HG03139 (cell line): ENCODE data around the gene NSFL1C.

Source experiments
- ATAC-seq: cut with Tn5 transposase; IDR thresholded peaks from one replicate; pipeline ENCODE4 v1.9.1; 2021; ENCODE audit not compliant: unreplicated experiment

Gene NSFL1C

DNA sequence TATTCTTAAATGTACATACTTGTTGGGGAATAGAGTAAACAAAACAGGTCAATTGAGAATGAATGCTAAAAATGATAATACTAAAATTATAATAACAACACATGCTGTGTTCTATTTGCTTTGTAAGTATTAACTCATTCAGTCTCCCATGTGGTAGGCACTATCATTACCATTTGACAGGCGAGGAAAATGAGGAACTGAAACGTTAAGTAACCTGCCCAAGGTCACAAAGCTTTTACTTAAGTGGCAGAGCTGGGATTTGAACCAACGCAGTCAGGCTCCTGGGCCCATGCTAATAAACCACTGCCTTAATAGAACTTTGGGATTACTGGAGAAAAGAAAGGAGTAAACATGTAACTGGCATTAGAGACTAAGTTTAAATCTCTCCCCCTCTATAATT, 3.8 kb downstream of the NSFL1C start:
- no peak for ATAC-seq

DNA sequence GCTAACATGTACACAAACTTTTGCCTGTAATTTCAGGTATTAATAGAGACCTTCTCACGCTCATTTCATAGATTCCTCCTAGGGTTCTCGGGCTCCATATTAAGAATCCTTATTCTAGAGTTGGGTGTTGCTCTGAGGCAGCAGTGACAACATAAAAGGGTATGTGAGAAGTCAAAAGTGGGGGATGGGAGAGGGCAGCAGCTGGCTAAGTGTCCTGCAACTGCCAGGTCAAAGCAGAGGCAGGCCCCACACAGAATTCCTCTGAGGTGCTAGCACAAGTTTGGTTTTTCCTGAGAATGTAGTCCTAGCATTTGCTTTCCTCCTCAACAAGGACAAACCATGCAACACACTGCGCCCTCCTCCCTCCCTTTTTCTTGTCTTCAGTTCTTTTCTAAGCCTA, 4.6 kb downstream of the NSFL1C start:
- ATAC-seq, result no peak

- no peak for ATAC-seq
Measured at GRCh38 chr20:1460275-1460674, 6.4 kb downstream of the NSFL1C start.

DNA sequence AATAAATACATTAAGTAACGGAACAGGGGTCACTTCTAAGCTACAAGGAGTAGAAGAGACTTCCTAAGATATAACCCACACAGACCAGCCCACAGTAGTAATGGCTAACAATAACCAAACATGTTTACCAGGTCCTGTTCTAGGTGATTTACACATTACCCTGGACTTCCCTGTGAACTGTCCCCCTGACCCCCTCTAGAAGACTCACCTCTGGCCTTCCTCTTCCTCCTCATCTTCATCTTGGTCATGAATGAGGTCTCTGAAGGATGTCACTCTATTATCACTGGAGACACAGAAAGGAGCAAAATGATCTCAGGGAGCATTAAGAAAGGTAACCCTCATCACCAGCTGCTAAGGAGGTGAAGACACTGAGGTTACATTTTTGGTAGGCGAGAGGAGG, 8.7 kb downstream of the NSFL1C start:
- no peak for ATAC-seq

DNA sequence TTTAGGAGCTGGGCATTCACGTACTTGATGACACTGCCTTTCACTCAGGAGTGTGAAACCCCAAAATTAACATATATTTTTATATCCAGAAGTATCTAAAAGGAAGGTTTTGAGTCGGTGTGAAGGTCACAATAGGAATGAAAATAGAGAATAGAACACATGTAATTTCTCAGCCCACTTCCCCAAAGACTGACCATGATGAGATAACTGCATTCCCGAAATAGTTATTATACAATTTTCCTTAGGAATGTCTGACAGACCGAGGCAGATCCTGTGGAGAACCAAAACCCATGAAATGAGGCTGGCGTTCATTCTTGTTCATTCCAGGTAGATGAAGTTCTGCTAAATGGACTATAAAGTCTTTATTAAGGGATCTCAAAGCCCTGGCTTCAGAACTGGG, 10.3 kb downstream of the NSFL1C start:
- no peak for ATAC-seq

GRCh38 chr20:1450926-1451491, 15.6 kb downstream of the NSFL1C start:
- ATAC-seq, result no peak

- no peak for ATAC-seq
Measured at GRCh38 chr20:1449370-1449769, 17.3 kb downstream of the NSFL1C start.

GRCh38 chr20:1448081-1448620, 18.5 kb downstream of the NSFL1C start:
- no peak for ATAC-seq

- no peak for ATAC-seq
Measured at GRCh38 chr20:1446536-1446935, 20.1 kb downstream of the NSFL1C start.

- ATAC-seq, result no peak
Measured at GRCh38 chr20:1443085-1443484, 23.6 kb downstream of the NSFL1C start.

DNA sequence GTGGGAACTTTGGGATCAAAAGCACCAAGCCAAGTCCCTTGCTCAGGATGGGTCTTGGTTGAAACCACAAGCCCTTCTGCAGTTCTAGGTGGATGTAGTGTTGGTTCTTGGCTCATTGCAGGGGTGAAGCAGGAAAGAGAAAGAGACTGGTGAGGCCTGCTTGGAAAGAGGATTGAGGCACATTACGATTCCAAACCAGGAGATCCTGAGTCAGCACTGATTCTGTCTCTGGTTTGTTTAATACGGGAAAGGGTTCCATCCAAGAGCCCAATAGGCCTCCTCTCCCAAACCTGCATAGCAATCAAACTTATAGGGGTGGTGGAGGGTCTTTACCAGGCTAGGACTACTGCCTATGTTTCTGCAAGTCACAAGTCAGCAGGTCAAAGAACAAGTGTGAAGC, 24.3 kb downstream of the NSFL1C start:
- ATAC-seq, result no peak

GRCh38 chr20:1441133-1441532, 25.5 kb downstream of the NSFL1C start:
- ATAC-seq, result no peak

GRCh38 chr20:1440024-1440423, 26.6 kb downstream of the NSFL1C start:
- no peak for ATAC-seq

DNA sequence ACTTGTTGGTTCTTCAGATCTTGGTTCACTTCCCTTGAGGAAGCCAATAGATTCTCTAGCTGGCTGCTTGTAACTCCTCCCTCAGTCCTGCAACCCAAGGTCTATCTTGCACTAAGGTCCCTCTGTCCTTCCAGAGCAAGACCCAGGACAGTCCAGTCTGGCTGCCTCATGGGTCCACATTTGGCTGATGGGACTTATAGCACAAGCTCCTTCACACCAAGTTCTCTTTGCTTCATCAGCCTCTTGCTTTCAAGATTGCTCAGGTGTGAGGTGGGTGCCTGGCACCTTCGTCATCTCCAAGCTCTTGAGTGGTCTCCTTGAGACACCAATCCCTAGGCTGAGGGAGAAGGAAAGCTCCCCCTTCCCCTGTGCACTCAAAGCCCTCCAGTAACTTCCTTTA, 28.3 kb downstream of the NSFL1C start:
- no peak for ATAC-seq

- no peak for ATAC-seq
Measured at GRCh38 chr20:1437235-1437904, 29.3 kb downstream of the NSFL1C start.

- no peak for ATAC-seq
Measured at GRCh38 chr20:1436263-1436662, 30.4 kb downstream of the NSFL1C start.

DNA sequence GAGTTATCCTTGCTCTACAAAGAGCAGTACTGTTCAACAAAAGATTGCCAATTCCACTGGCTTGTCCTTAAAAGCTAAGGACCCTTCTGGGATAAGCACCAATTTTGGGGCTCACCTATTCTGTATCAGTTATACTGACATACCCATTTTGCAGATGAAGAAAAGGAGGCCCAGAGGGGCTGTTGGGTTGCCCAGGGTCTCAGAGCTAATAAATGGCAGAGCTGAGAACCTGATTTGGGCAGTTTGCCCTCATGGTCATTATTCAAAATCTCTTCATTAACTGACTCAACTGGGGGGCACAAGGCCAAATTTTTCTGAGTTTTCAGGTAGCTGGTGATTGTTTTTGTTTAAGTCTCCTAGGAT, 31.3 kb downstream of the NSFL1C start:
- ATAC-seq, result no peak

DNA sequence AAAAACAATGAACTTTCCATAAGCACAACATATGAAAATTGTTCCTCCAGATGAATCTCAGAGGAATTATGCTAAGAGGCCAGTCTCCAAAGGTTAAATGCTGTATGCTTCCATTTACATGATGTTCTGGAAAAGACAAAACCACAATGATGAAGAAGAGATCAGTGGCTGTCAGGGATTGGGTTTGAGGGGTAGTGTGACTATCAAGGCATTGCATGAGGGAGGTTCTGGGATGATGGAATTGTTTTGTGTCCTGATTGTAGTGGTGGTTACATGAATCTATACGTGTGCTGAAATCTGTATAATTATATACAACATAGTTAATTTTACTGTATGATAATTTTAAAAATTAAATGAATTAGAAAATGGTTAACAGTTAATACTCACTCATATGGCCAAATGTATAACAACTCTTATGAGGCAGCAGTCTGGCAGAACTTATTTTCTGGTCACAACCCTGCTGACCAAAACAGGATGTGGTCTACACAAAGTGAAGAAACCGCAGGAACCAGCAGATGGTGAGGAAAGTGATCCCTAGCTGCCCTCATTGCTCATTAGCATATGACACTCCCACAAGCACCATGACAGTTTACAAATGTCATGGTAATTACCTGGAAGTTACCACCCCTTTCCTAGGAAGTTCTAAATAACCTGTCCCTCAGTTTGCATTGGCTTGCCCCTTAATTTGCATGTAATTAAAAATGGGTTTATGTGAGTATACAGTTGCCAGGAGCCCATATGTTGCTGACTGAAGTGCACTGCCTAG, 31.9 kb downstream of the NSFL1C start:
- peak; percentile 87 for ATAC-seq

GRCh38 chr20:1431158-1431557, 35.5 kb downstream of the NSFL1C start:
- ATAC-seq, result no peak

GRCh38 chr20:1430004-1430451, 36.6 kb downstream of the NSFL1C start:
- ATAC-seq, result no peak

- ATAC-seq, result no peak
Measured at GRCh38 chr20:1429143-1429728, 37.4 kb downstream of the NSFL1C start.
